Measurements from ENCODE around the gene MLLT3.

GRCh38 chr9:20404192-20404813 is 218.0 kb downstream of the MLLT3 start:
- no peak for TF ChIP-seq EZH2 (IDR thresholded peaks at IDR 0.05; ENCODE audit: insufficient read depth, poor library complexity, severe bottlenecking)
- no peak for TF ChIP-seq EZH2phosphoT487 (IDR thresholded peaks at IDR 0.05; ENCODE audit: insufficient read depth, low read depth)

Measured in GM23248 (cell line).